Measurements from ENCODE around the gene ADAMTS1.

The ADAMTS1 gene

GRCh38 chr21:26800455-26800854 lies 44.8 kb downstream of the ADAMTS1 start:
- Histone ChIP-seq H3K4me1 (ENCODE audit: control insufficient read depth in 2 of 2, insufficient read depth in 1 of 2, low read depth in 1 of 2, low read length in 2 of 2) (peaks cover 0 to 6% of the 10 kb centered on the region in 2 donors), H3K27me3 (ENCODE audit: control insufficient read depth in 3 of 3, insufficient read depth in 3 of 3, low read depth in 1 of 3, low read length in 3 of 3) (no peaks in the 10 kb centered on the region), H3K27ac (replicated peaks; ENCODE audit: low read length) (no peak overlapping the region), H3K4me2 (ENCODE audit: insufficient read depth, low read length, poor library complexity, severe bottlenecking) (no peak overlapping the region), H3K23ac (ENCODE audit: low read depth, low read length, poor library complexity) (no peak overlapping the region), H3K79me1 (ENCODE audit: low read depth, low read length) (no peaks in the 10 kb centered on the region), H2AK5ac (ENCODE audit: low read depth, low read length) (no peak overlapping the region), H3K18ac (ENCODE audit: low read length) (no peak overlapping the region), H2AFZ (ENCODE audit: low read length) (no peak overlapping the region), H3K9me3 (replicated peaks in 1 of 2; ENCODE audit: control insufficient read depth in 2 of 2, insufficient read depth in 1 of 2, low read depth in 1 of 2, low read length in 2 of 2) (peaks cover 0 to 2% of the 10 kb centered on the region in 2 donors), H2BK15ac (ENCODE audit: low read length) (no peak overlapping the region), H3K9ac (ENCODE audit: low read depth, low read length, poor library complexity) (no peak overlapping the region), H3K4me3 (ENCODE audit: low read length in 2 of 2) (no peak overlapping the region), H4K8ac (ENCODE audit: low read depth, low read length) (no peak overlapping the region), H2BK5ac (ENCODE audit: low read length) (no peak overlapping the region), H3K36me3 (replicated peaks in 1 of 2; ENCODE audit: control insufficient read depth in 2 of 2, insufficient read depth in 2 of 2, low read length in 2 of 2) (no peaks in the 10 kb centered on the region), H3K4ac (ENCODE audit: low read length) (no peak overlapping the region), H2BK120ac (ENCODE audit: low read depth, low read length) (no peak overlapping the region), H4K91ac (ENCODE audit: low read depth, low read length, poor library complexity) (no peak overlapping the region), H3K14ac (ENCODE audit: low read length) (no peak overlapping the region), H2BK12ac (ENCODE audit: low read length) (no peak overlapping the region)
- no CpG with 5 or more reads among the region's 2 CpGs for WGBS, 2 donors (ENCODE audit: extremely low coverage in 2 of 2, insufficient read length in 2 of 2, insufficient replicate concordance in 1 of 2)
- no peak for DNase-seq (ENCODE audit: low spot score)

DNA sequence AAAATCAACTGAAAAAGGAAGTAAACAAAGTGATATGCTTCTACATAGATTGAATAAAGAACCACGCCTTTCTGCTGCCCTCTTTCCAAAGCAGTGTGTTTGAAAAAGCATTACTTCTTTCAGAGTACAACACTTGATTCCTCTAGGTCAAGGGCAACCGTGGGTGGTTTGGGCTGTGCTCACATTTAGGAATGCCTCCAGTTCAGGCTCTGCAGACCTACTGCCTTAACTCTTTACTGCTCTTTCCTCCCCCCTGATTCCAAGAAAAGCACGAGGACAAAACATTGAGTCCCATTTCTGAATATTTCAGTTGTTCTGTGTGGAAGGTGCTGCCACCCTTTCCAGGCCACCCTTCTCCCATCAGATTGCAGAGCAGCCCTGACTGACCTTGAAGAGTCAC lies 45.2 kb downstream of the ADAMTS1 start:
- no peak overlapping the region for H3K14ac ChIP-seq (ENCODE audit: low read length)
- no peak for DNase-seq (ENCODE audit: low spot score)
- H3K27me3 ChIP-seq (ENCODE audit: control insufficient read depth in 3 of 3, insufficient read depth in 3 of 3, low read depth in 1 of 3, low read length in 3 of 3) = no peaks in the 10 kb centered on the region
- H3K4me3 ChIP-seq (ENCODE audit: low read length in 2 of 2) = no peak overlapping the region
- peaks cover 0 to 2% of the 10 kb centered on the region in 2 donors for H3K9me3 ChIP-seq (replicated peaks in 1 of 2; ENCODE audit: control insufficient read depth in 2 of 2, insufficient read depth in 1 of 2, low read depth in 1 of 2, low read length in 2 of 2)
- H3K4me1 ChIP-seq (ENCODE audit: control insufficient read depth in 2 of 2, insufficient read depth in 1 of 2, low read depth in 1 of 2, low read length in 2 of 2) = peaks cover 0 to 6% of the 10 kb centered on the region in 2 donors
- no peaks in the 10 kb centered on the region for H3K79me1 ChIP-seq (ENCODE audit: low read depth, low read length)
- H4K91ac ChIP-seq (ENCODE audit: low read depth, low read length, poor library complexity) = no peak overlapping the region
- H4K8ac ChIP-seq (ENCODE audit: low read depth, low read length) = no peak overlapping the region
- H2BK12ac ChIP-seq (ENCODE audit: low read length) = no peak overlapping the region
- no peaks in the 10 kb centered on the region for H3K36me3 ChIP-seq (replicated peaks in 1 of 2; ENCODE audit: control insufficient read depth in 2 of 2, insufficient read depth in 2 of 2, low read length in 2 of 2)
- H3K4ac ChIP-seq (ENCODE audit: low read length) = no peak overlapping the region
- no peak overlapping the region for H2BK120ac ChIP-seq (ENCODE audit: low read depth, low read length)
- no peak overlapping the region for H2BK15ac ChIP-seq (ENCODE audit: low read length)
- no peak overlapping the region for H3K18ac ChIP-seq (ENCODE audit: low read length)
- H3K4me2 ChIP-seq (ENCODE audit: insufficient read depth, low read length, poor library complexity, severe bottlenecking) = no peak overlapping the region
- H2BK5ac ChIP-seq (ENCODE audit: low read length) = no peak overlapping the region
- no peak overlapping the region for H2AFZ ChIP-seq (ENCODE audit: low read length)
- H3K27ac ChIP-seq (replicated peaks; ENCODE audit: low read length) = no peak overlapping the region
- H3K23ac ChIP-seq (ENCODE audit: low read depth, low read length, poor library complexity) = no peak overlapping the region
- no CpG with 5 or more reads among the region's 3 CpGs for WGBS, 2 donors (ENCODE audit: extremely low coverage in 2 of 2, insufficient read length in 2 of 2, insufficient replicate concordance in 1 of 2)
- H2AK5ac ChIP-seq (ENCODE audit: low read depth, low read length) = no peak overlapping the region
- H3K9ac ChIP-seq (ENCODE audit: low read depth, low read length, poor library complexity) = no peak overlapping the region

- no CpG with 5 or more reads among the region's 8 CpGs for WGBS, 2 donors (ENCODE audit: extremely low coverage in 2 of 2, insufficient read length in 2 of 2, insufficient replicate concordance in 1 of 2)
- no peak for DNase-seq (ENCODE audit: low spot score)
- H3K27me3 ChIP-seq (ENCODE audit: control insufficient read depth in 3 of 3, insufficient read depth in 3 of 3, low read depth in 1 of 3, low read length in 3 of 3) = no peaks in the 10 kb centered on the region
- H3K4me2 ChIP-seq (ENCODE audit: insufficient read depth, low read length, poor library complexity, severe bottlenecking) = no peak overlapping the region
- no peaks in the 10 kb centered on the region for H3K79me1 ChIP-seq (ENCODE audit: low read depth, low read length)
- no peak overlapping the region for H2BK15ac ChIP-seq (ENCODE audit: low read length)
- H3K27ac ChIP-seq (replicated peaks; ENCODE audit: low read length) = no peak overlapping the region
- peaks cover 0 to 2% of the 10 kb centered on the region in 2 donors for H3K9me3 ChIP-seq (replicated peaks in 1 of 2; ENCODE audit: control insufficient read depth in 2 of 2, insufficient read depth in 1 of 2, low read depth in 1 of 2, low read length in 2 of 2)
- no peak overlapping the region for H2BK12ac ChIP-seq (ENCODE audit: low read length)
- H4K8ac ChIP-seq (ENCODE audit: low read depth, low read length) = no peak overlapping the region
- H3K23ac ChIP-seq (ENCODE audit: low read depth, low read length, poor library complexity) = no peak overlapping the region
- no peak overlapping the region for H2BK120ac ChIP-seq (ENCODE audit: low read depth, low read length)
- no peak overlapping the region for H2BK5ac ChIP-seq (ENCODE audit: low read length)
- no peak overlapping the region for H3K14ac ChIP-seq (ENCODE audit: low read length)
- no peak overlapping the region for H4K91ac ChIP-seq (ENCODE audit: low read depth, low read length, poor library complexity)
- H2AK5ac ChIP-seq (ENCODE audit: low read depth, low read length) = no peak overlapping the region
- H3K4me1 ChIP-seq (ENCODE audit: control insufficient read depth in 2 of 2, insufficient read depth in 1 of 2, low read depth in 1 of 2, low read length in 2 of 2) = peaks cover 0 to 6% of the 10 kb centered on the region in 2 donors
- no peaks in the 10 kb centered on the region for H3K36me3 ChIP-seq (replicated peaks in 1 of 2; ENCODE audit: control insufficient read depth in 2 of 2, insufficient read depth in 2 of 2, low read length in 2 of 2)
- H3K9ac ChIP-seq (ENCODE audit: low read depth, low read length, poor library complexity) = no peak overlapping the region
- no peak overlapping the region for H3K18ac ChIP-seq (ENCODE audit: low read length)
- no peak overlapping the region for H3K4ac ChIP-seq (ENCODE audit: low read length)
- H2AFZ ChIP-seq (ENCODE audit: low read length) = no peak overlapping the region
- H3K4me3 ChIP-seq (ENCODE audit: low read length in 2 of 2) = no peak overlapping the region
These were observed 46.1 kb downstream of the ADAMTS1 start for GRCh38 chr21:26798856-26799751.

DNA sequence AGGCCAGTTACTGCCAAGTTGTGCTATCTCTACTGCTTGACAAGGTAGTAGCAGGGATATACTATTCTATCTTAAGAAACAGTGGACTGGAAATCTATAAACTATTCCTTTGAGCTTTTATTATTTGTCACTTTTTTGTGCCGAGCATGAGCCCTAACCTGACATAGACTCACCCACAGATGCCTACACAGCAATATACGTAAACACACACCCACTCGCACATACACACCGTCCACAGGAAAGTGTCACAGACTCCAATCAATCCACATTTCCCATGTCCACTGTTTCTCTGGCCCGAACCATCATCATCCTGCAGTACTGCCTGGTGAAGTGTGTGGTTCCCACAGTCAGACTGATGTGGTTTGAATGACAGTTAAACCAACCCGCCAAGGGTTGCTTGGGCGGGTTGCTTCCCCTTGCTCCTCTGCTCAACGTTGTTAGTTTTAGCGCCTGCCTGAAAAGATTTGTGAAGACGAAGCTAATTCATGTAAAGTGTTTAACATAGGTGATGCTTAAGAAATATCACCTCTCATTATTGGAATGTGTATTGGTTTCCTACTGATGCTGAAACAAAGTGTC lies 47.2 kb downstream of the ADAMTS1 start:
- Histone ChIP-seq H3K36me3 (replicated peaks in 1 of 2; ENCODE audit: control insufficient read depth in 2 of 2, insufficient read depth in 2 of 2, low read length in 2 of 2) (no peaks in the 10 kb centered on the region), H2BK12ac (ENCODE audit: low read length) (no peak overlapping the region), H3K14ac (ENCODE audit: low read length) (no peak overlapping the region), H2AK5ac (ENCODE audit: low read depth, low read length) (no peak overlapping the region), H3K4me1 (ENCODE audit: control insufficient read depth in 2 of 2, insufficient read depth in 1 of 2, low read depth in 1 of 2, low read length in 2 of 2) (peaks cover 0 to 6% of the 10 kb centered on the region in 2 donors), H3K4me2 (ENCODE audit: insufficient read depth, low read length, poor library complexity, severe bottlenecking) (no peak overlapping the region), H4K8ac (ENCODE audit: low read depth, low read length) (no peak overlapping the region), H3K4ac (ENCODE audit: low read length) (no peak overlapping the region), H2BK15ac (ENCODE audit: low read length) (no peak overlapping the region), H3K18ac (ENCODE audit: low read length) (no peak overlapping the region), H3K79me1 (ENCODE audit: low read depth, low read length) (no peaks in the 10 kb centered on the region), H4K91ac (ENCODE audit: low read depth, low read length, poor library complexity) (no peak overlapping the region), H3K4me3 (ENCODE audit: low read length in 2 of 2) (peak overlapping the region in 1 of 2 donors; percentile 65), H3K9me3 (replicated peaks in 1 of 2; ENCODE audit: control insufficient read depth in 2 of 2, insufficient read depth in 1 of 2, low read depth in 1 of 2, low read length in 2 of 2) (peaks cover 0 to 2% of the 10 kb centered on the region in 2 donors), H3K9ac (ENCODE audit: low read depth, low read length, poor library complexity) (no peak overlapping the region), H3K23ac (ENCODE audit: low read depth, low read length, poor library complexity) (no peak overlapping the region), H3K27me3 (ENCODE audit: control insufficient read depth in 3 of 3, insufficient read depth in 3 of 3, low read depth in 1 of 3, low read length in 3 of 3) (no peaks in the 10 kb centered on the region), H2BK120ac (ENCODE audit: low read depth, low read length) (no peak overlapping the region), H2BK5ac (ENCODE audit: low read length) (no peak overlapping the region), H2AFZ (ENCODE audit: low read length) (no peak overlapping the region), H3K27ac (replicated peaks; ENCODE audit: low read length) (no peak overlapping the region)
- no CpG with 5 or more reads among the region's 10 CpGs for WGBS, 2 donors (ENCODE audit: extremely low coverage in 2 of 2, insufficient read length in 2 of 2, insufficient replicate concordance in 1 of 2)
- no peak for DNase-seq (ENCODE audit: low spot score)

All from neuronal stem cell (in vitro differentiated cells).